DND-41 (cell line): ENCODE measurements around the gene GPC1.

ENCODE experiments used
- ATAC-seq: fragments of 200-7000 bp; cut with Tn5 transposase; 3 replicates; pipeline ENCODE4 v1.9.1; 2021; ENCODE audit warnings: low read depth; ENCODE audit not compliant: insufficient read depth
- DNase-seq: peaks from one replicate; pipeline ENCODE4 v3.0.0-alpha.2; 2020
- H2AFZ ChIP-seq: 2 replicates; pipeline ENCODE4 v1.6.0; 2012; ENCODE audit warnings: low read depth, low read length
- H3K27ac ChIP-seq: 2 replicates; pipeline ENCODE4 v1.5.1; 2012; ENCODE audit warnings: low read length, inconsistent platforms
- H3K27me3 ChIP-seq: fragments of 200-600 bp; sonication (generic); 2 replicates; pipeline ENCODE4 v1.6.0; 2012; ENCODE audit warnings: low read length, mild to moderate bottlenecking, inconsistent platforms; ENCODE audit not compliant: insufficient read depth, poor library complexity
- H3K36me3 ChIP-seq: 2 replicates; pipeline ENCODE4 v1.5.1; 2012; ENCODE audit warnings: low read length, inconsistent platforms; ENCODE audit not compliant: insufficient read depth
- H3K4me1 ChIP-seq: 2 replicates; pipeline ENCODE4 v1.5.1; 2012; ENCODE audit warnings: mild to moderate bottlenecking, low read length; ENCODE audit not compliant: insufficient read depth
- H3K4me2 ChIP-seq: 2 replicates; pipeline ENCODE4 v1.6.0; 2012; ENCODE audit warnings: mild to moderate bottlenecking, moderate library complexity, low read length, inconsistent platforms; ENCODE audit not compliant: insufficient read depth
- H3K4me3 ChIP-seq, 2 experiments: fragments of 200-600 bp in 1 of 2; shearing (Covaris generic) in 1 of 2; 2 replicates each; pipeline ENCODE4 v1.5.1; 2012 to 2016; ENCODE audit warnings: inconsistent platforms in 2 of 2, low read length in 2 of 2, mild to moderate bottlenecking in 2 of 2, low read depth in 1 of 2, moderate library complexity in 1 of 2
- H3K79me2 ChIP-seq: 2 replicates; pipeline ENCODE4 v1.6.0; 2012; ENCODE audit warnings: low read length, inconsistent platforms; ENCODE audit not compliant: insufficient read depth
- H3K9ac ChIP-seq: 2 replicates; pipeline ENCODE4 v1.6.0; 2012; ENCODE audit warnings: low read depth, mild to moderate bottlenecking, inconsistent platforms, low read length, moderate library complexity
- H3K9me3 ChIP-seq: 2 replicates; pipeline ENCODE4 v1.5.1; 2012; ENCODE audit warnings: low read length, moderate library complexity, mild to moderate bottlenecking, inconsistent platforms; ENCODE audit not compliant: insufficient read depth, severe bottlenecking
- H4K20me1 ChIP-seq: 2 replicates; pipeline ENCODE4 v1.6.0; 2012; ENCODE audit warnings: low read length; ENCODE audit not compliant: insufficient read depth
- EZH2 ChIP-seq: IDR thresholded peaks from 3 replicates; pipeline ENCODE4 v1.6.1; 2012; ENCODE audit warnings: borderline replicate concordance, low read depth, mild to moderate bottlenecking, moderate library complexity, low read length, inconsistent platforms; ENCODE audit not compliant: severe bottlenecking
- TF ChIP-seq, protein P1 (sequence below): IDR thresholded peaks from 2 replicates; pipeline ENCODE4 v1.5.1; 2012; ENCODE audit warnings: borderline replicate concordance, low read length, moderate library complexity, mild to moderate bottlenecking; ENCODE audit not compliant: poor library complexity, severe bottlenecking; ENCODE audit errors: extremely low read depth

The GPC1 gene

DNA sequence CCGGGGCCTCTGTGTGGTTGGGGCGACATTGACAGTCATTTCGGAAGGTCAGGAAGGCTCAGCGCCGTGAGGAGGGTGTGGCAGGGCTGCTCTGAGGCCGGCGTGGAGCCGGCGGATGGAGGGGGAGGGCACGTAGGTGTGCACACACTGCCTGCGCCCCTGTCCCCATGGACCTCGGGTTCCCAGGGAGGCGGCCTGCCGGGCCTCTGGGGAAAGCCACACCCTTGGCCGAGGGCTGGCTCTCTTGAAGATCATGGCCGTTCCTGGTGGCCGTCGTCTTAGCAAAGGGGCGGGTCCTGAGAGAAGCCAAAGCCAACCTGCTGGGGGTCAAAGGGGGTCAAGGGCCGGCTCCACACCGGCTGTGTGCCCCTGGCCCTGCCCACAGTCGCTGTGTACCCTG lies 11.9 kb downstream of the GPC1 start:
- no peak overlapping the region for H3K27ac ChIP-seq
- no peaks in the 10 kb centered on the region for H3K79me2 ChIP-seq
- H3K9me3 ChIP-seq = no peaks in the 10 kb centered on the region
- H3K4me3 ChIP-seq = no peak overlapping the region
- no peaks in the 10 kb centered on the region for H3K4me1 ChIP-seq
- DNase-seq (no peak), ATAC-seq (no peak)
- no peak overlapping the region for H3K9ac ChIP-seq
- H3K4me2 ChIP-seq = no peak overlapping the region
- H2AFZ ChIP-seq = no peak overlapping the region
- peaks cover 5% of the 10 kb centered on the region; the same call in 1 of the 2 replicates for H4K20me1 ChIP-seq
- H3K27me3 ChIP-seq = no peaks in the 10 kb centered on the region
- no peaks in the 10 kb centered on the region for H3K36me3 ChIP-seq
- no peak for TF ChIP-seq EZH2
- TF ChIP-seq, protein P1, sequence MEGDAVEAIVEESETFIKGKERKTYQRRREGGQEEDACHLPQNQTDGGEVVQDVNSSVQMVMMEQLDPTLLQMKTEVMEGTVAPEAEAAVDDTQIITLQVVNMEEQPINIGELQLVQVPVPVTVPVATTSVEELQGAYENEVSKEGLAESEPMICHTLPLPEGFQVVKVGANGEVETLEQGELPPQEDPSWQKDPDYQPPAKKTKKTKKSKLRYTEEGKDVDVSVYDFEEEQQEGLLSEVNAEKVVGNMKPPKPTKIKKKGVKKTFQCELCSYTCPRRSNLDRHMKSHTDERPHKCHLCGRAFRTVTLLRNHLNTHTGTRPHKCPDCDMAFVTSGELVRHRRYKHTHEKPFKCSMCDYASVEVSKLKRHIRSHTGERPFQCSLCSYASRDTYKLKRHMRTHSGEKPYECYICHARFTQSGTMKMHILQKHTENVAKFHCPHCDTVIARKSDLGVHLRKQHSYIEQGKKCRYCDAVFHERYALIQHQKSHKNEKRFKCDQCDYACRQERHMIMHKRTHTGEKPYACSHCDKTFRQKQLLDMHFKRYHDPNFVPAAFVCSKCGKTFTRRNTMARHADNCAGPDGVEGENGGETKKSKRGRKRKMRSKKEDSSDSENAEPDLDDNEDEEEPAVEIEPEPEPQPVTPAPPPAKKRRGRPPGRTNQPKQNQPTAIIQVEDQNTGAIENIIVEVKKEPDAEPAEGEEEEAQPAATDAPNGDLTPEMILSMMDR = no peak

DNA sequence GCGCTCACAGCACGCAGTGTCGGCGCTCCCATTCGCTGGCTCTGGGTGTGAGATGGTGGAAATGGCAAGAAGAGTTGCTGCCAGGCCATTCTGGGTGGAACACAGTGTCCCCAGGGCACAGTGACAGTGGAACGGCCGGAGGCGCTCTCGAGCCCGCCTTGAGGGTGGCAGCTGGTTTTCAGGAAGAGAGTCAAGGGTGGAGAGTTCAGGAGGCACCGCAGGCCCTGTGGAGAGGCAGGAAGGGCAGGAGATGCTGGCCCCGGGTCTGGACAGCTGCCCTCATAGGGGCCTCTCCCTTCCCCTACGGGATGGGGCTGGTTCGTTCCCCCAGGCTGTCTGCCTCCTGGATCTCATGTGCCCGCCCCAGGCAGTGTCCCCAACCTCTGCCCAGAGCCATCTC lies 12.5 kb downstream of the GPC1 start:
- Histone ChIP-seq H3K9me3 (no peaks in the 10 kb centered on the region), H3K27me3 (no peaks in the 10 kb centered on the region), H3K4me2 (no peak overlapping the region), H3K9ac (no peak overlapping the region), H3K36me3 (no peaks in the 10 kb centered on the region), H3K27ac (no peak overlapping the region), H3K79me2 (no peaks in the 10 kb centered on the region), H3K4me3 (no peak overlapping the region), H3K4me1 (no peaks in the 10 kb centered on the region), H4K20me1 (peaks cover 5% of the 10 kb centered on the region; the same call in 1 of the 2 replicates), H2AFZ (no peak overlapping the region)
- no peak for ATAC-seq
- TF ChIP-seq, protein P1 = no peak
- TF ChIP-seq EZH2 = no peak
- no peak for DNase-seq

DNA sequence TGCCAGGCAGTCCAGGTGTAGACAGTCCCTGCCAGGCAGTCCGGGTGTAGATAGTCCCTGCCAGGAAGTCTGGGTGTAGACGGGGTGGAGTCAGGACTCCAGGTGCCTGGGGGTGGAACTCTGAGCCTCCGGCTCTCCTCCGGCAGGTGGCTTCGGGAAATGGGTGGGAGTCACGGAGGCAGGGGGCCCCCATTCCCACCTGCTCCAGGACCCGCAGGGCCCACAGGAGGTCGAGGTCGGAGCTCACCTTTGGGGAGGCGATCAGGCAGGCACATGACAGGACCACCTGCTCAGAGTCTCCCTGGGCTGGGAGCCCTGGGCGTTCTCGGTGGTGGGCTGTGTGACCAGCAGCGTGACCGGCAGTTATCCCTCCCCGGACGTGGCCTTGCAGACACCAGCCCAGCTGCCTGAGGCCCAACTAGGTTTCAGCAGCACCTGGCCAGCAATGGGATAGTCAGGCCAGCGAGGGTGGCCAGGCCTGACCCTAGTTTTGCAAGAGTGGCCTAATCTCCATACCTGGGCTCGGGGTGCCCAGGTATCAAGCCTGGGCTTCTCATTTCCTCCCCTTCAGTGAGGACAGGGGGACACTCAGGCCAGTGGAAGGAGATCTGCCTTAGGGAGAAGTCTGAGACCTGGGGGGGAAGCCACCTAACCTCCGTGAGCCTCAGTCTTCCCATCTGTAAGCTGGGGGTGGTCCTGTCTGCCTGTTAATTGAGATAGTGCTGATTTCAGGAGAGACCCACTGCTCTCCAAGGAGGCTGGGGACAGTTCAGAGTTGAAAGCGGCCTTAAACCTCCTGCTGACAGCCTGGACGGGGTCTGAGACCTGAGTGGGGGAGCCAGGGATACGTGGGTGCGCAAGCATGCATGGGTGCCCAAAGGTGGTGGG lies 13.2 kb downstream of the GPC1 start:
- no peak overlapping the region for H3K4me2 ChIP-seq
- H3K9ac ChIP-seq = no peak overlapping the region
- H2AFZ ChIP-seq = no peak overlapping the region
- DNase-seq (no peak), ATAC-seq (no peak)
- no peaks in the 10 kb centered on the region for H3K9me3 ChIP-seq
- H3K27ac ChIP-seq = no peak overlapping the region
- H3K4me1 ChIP-seq = no peaks in the 10 kb centered on the region
- no peak for TF ChIP-seq EZH2
- no peaks in the 10 kb centered on the region for H3K27me3 ChIP-seq
- no peak overlapping the region for H3K4me3 ChIP-seq
- peaks cover 5% of the 10 kb centered on the region; the same call in 1 of the 2 replicates for H4K20me1 ChIP-seq
- H3K79me2 ChIP-seq = no peaks in the 10 kb centered on the region
- H3K36me3 ChIP-seq = no peaks in the 10 kb centered on the region

DNA sequence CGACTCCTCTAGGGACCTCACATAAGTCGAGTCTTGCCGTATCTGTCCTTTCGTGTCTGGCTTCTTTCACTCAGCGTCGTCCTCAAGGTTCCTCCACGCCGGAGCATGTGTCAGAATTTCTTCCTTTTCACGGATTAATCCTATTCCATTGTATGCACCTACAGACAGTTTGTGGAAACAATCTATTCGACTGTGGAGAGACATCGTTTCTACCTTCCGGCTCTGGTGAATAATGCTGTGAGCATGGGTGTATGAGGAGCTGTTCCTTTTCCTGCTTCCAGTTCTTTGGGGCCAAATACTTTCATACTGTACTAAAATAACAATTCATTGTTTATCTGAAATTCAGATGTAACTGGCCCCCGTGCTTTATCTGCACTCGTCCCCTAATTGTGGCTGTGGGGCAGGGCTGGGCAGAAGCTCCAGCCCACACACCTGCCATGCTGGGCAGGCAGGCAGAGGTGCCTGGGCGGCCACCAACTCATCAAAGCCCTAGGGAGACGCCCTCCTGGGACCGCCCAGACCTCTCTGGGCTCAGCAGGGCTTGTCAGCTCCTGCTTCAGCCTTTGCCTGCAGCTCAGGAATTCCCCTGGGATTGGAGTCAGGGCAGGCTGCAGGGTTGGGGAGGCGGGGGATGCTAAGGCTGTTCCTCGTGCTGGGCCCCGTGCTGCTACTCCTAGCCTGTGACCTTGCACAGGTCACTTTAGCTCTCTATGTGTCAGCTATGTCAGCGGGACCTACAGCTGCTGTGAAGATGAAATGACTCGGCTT lies 14.5 kb downstream of the GPC1 start:
- DNase-seq (no peak), ATAC-seq (no peak)
- peaks cover 5% of the 10 kb centered on the region; the same call in 1 of the 2 replicates for H4K20me1 ChIP-seq
- H2AFZ ChIP-seq = no peak overlapping the region
- H3K4me1 ChIP-seq = no peaks in the 10 kb centered on the region
- no peak overlapping the region for H3K9ac ChIP-seq
- H3K27me3 ChIP-seq = no peaks in the 10 kb centered on the region
- no peak overlapping the region for H3K4me2 ChIP-seq
- TF ChIP-seq EZH2 = no peak
- TF ChIP-seq, protein P1 = no peak
- H3K4me3 ChIP-seq = no peak overlapping the region
- no peaks in the 10 kb centered on the region for H3K79me2 ChIP-seq
- no peak overlapping the region for H3K27ac ChIP-seq
- no peaks in the 10 kb centered on the region for H3K36me3 ChIP-seq
- H3K9me3 ChIP-seq = no peaks in the 10 kb centered on the region
